Testis (tissue), 2 donors: ENCODE measurements around the gene ZNF41.

Experiments used
- CTCF ChIP-seq, 3 experiments: fragments of 450-650 bp in 2 of 3; fragments of 200-600 bp in 1 of 3; sonication (generic) in 1 of 3; IDR thresholded peaks; one replicate each; pipeline ENCODE4 v1.5.1; 2016 to 2019; ENCODE audit warnings: antibody characterized with exemption in 3 of 3, mild to moderate bottlenecking in 2 of 3, moderate library complexity in 1 of 3
- POLR2A ChIP-seq: fragments of 450-650 bp; IDR thresholded peaks from one replicate; pipeline ENCODE4 v1.6.1; 2017; ENCODE audit warnings: antibody characterized with exemption, mild to moderate bottlenecking, moderate library complexity

GRCh38 chrX:47515941-47516665 is 33.1 kb upstream of the ZNF41 start:
- TF ChIP-seq CTCF (IDR thresholded peaks at IDR 0.05) = no peak
- no peak for TF ChIP-seq POLR2A
